ENCODE measurements around the gene MID1IP1. TPM values are rescaled to one million over a fixed set of nuclear protein-coding genes. Genes with fewer than 3 reads are reported as not detected.

Gene MID1IP1
- total RNA-seq: 60.7 and 155 TPM in 2 replicates

GRCh38 chrX:38800981-38801845 lies at the start of gene MID1IP1:
Gene MID1IP1 (plus strand): TSS chrX:38801459. CDS start chrX:38804947, 3,488 bp downstream.

Other genes with a start within 250 kb of the MID1IP1 start
- under 0.01 and 1.3 TPM in 2 replicates for gene TSPAN7, start 239.9 kb upstream of the MID1IP1 start, total RNA-seq